ENCODE data around the gene HSD3B1.

The HSD3B1 gene

GRCh38 chr1:119506941-119507340, at the start of gene HSD3B1:
Gene HSD3B1 (plus strand): TSS chr1:119507210. CDS start chr1:119507477, 267 bp downstream.
- no peak for ATAC-seq (replicated peaks; ENCODE audit: extremely low read depth, poor library complexity, severe bottlenecking)
- Mint-ChIP-seq H3K36me3 (ENCODE audit: insufficient read depth) (no peaks in the 10 kb centered on the region), H3K27me3 (peaks cover 7% of the 10 kb centered on the region), H3K4me1 (no peaks in the 10 kb centered on the region), H3K4me3 (no peak within 1 kb of the TSS), H3K9me3 (no peaks in the 10 kb centered on the region), H3K27ac (ENCODE audit: low read depth) (no peak within 1 kb of the TSS)
- DNase-seq (ENCODE audit: low spot score in 2 of 2) = no peak

- no peak overlapping the region for H3K4me3 Mint-ChIP-seq
- ATAC-seq (replicated peaks; ENCODE audit: extremely low read depth, poor library complexity, severe bottlenecking) (no peak), DNase-seq (ENCODE audit: low spot score in 2 of 2) (no peak)
- H3K36me3 Mint-ChIP-seq (ENCODE audit: insufficient read depth) = no peaks in the 10 kb centered on the region
- no peaks in the 10 kb centered on the region for H3K9me3 Mint-ChIP-seq
- H3K27me3 Mint-ChIP-seq = no peaks in the 10 kb centered on the region
- H3K4me1 Mint-ChIP-seq = no peaks in the 10 kb centered on the region
- H3K27ac Mint-ChIP-seq (ENCODE audit: low read depth) = no peak overlapping the region
These were observed 44.0 kb upstream of the HSD3B1 start for GRCh38 chr1:119462964-119463363.

- no peak for DNase-seq (ENCODE audit: low spot score in 2 of 2)
- Mint-ChIP-seq H3K27ac (ENCODE audit: low read depth) (no peak overlapping the region), H3K4me1 (no peaks in the 10 kb centered on the region), H3K27me3 (no peaks in the 10 kb centered on the region), H3K9me3 (no peaks in the 10 kb centered on the region), H3K36me3 (ENCODE audit: insufficient read depth) (no peaks in the 10 kb centered on the region), H3K4me3 (no peak overlapping the region)
- no peak for ATAC-seq (replicated peaks; ENCODE audit: extremely low read depth, poor library complexity, severe bottlenecking)
These were observed 43.4 kb upstream of the HSD3B1 start for GRCh38 chr1:119463569-119463968.

- H3K9me3 Mint-ChIP-seq = no peaks in the 10 kb centered on the region
- no peaks in the 10 kb centered on the region for H3K27me3 Mint-ChIP-seq
- H3K4me3 Mint-ChIP-seq = no peak overlapping the region
- no peaks in the 10 kb centered on the region for H3K4me1 Mint-ChIP-seq
- no peak overlapping the region for H3K27ac Mint-ChIP-seq (ENCODE audit: low read depth)
- no peaks in the 10 kb centered on the region for H3K36me3 Mint-ChIP-seq (ENCODE audit: insufficient read depth)
- ATAC-seq (replicated peaks; ENCODE audit: extremely low read depth, poor library complexity, severe bottlenecking) = no peak
- no peak for DNase-seq (ENCODE audit: low spot score in 2 of 2)
These were observed 40.6 kb upstream of the HSD3B1 start for GRCh38 chr1:119466445-119466844.

- Mint-ChIP-seq H3K27ac (ENCODE audit: low read depth) (no peak overlapping the region), H3K4me1 (no peaks in the 10 kb centered on the region), H3K36me3 (ENCODE audit: insufficient read depth) (no peaks in the 10 kb centered on the region), H3K27me3 (no peaks in the 10 kb centered on the region), H3K9me3 (no peaks in the 10 kb centered on the region), H3K4me3 (no peak overlapping the region)
- ATAC-seq (replicated peaks; ENCODE audit: extremely low read depth, poor library complexity, severe bottlenecking) (no peak), DNase-seq (ENCODE audit: low spot score in 2 of 2) (no peak)
These were observed 39.8 kb upstream of the HSD3B1 start for GRCh38 chr1:119467219-119467618.

- Mint-ChIP-seq H3K27me3 (no peaks in the 10 kb centered on the region), H3K4me1 (no peaks in the 10 kb centered on the region), H3K4me3 (no peak overlapping the region), H3K9me3 (no peaks in the 10 kb centered on the region), H3K27ac (ENCODE audit: low read depth) (no peak overlapping the region), H3K36me3 (ENCODE audit: insufficient read depth) (no peaks in the 10 kb centered on the region)
- DNase-seq (ENCODE audit: low spot score in 2 of 2) (no peak), ATAC-seq (replicated peaks; ENCODE audit: extremely low read depth, poor library complexity, severe bottlenecking) (no peak)
These were observed 38.9 kb upstream of the HSD3B1 start for GRCh38 chr1:119467857-119468668.

GRCh38 chr1:119469741-119470140, 37.3 kb upstream of the HSD3B1 start:
- no peaks in the 10 kb centered on the region for H3K9me3 Mint-ChIP-seq
- no peaks in the 10 kb centered on the region for H3K27me3 Mint-ChIP-seq
- H3K27ac Mint-ChIP-seq (ENCODE audit: low read depth) = no peak overlapping the region
- ATAC-seq (replicated peaks; ENCODE audit: extremely low read depth, poor library complexity, severe bottlenecking) = no peak
- no peaks in the 10 kb centered on the region for H3K36me3 Mint-ChIP-seq (ENCODE audit: insufficient read depth)
- DNase-seq (ENCODE audit: low spot score in 2 of 2) = no peak
- H3K4me3 Mint-ChIP-seq = no peak overlapping the region
- no peaks in the 10 kb centered on the region for H3K4me1 Mint-ChIP-seq

GRCh38 chr1:119470377-119470776, 36.6 kb upstream of the HSD3B1 start:
- H3K4me3 Mint-ChIP-seq = no peak overlapping the region
- H3K27me3 Mint-ChIP-seq = no peaks in the 10 kb centered on the region
- ATAC-seq (replicated peaks; ENCODE audit: extremely low read depth, poor library complexity, severe bottlenecking) = no peak
- H3K36me3 Mint-ChIP-seq (ENCODE audit: insufficient read depth) = no peaks in the 10 kb centered on the region
- no peaks in the 10 kb centered on the region for H3K9me3 Mint-ChIP-seq
- no peaks in the 10 kb centered on the region for H3K4me1 Mint-ChIP-seq
- no peak for DNase-seq (ENCODE audit: low spot score in 2 of 2)
- H3K27ac Mint-ChIP-seq (ENCODE audit: low read depth) = no peak overlapping the region

- Mint-ChIP-seq H3K4me1 (no peaks in the 10 kb centered on the region), H3K9me3 (no peaks in the 10 kb centered on the region), H3K27me3 (no peaks in the 10 kb centered on the region), H3K4me3 (no peak overlapping the region), H3K27ac (ENCODE audit: low read depth) (no peak overlapping the region), H3K36me3 (ENCODE audit: insufficient read depth) (no peaks in the 10 kb centered on the region)
- DNase-seq (ENCODE audit: low spot score in 2 of 2) (no peak), ATAC-seq (replicated peaks; ENCODE audit: extremely low read depth, poor library complexity, severe bottlenecking) (no peak)
These were observed 36.1 kb upstream of the HSD3B1 start for GRCh38 chr1:119470958-119471357.

- Mint-ChIP-seq H3K4me3 (no peak overlapping the region), H3K4me1 (no peaks in the 10 kb centered on the region), H3K27ac (ENCODE audit: low read depth) (no peak overlapping the region), H3K27me3 (no peaks in the 10 kb centered on the region), H3K9me3 (no peaks in the 10 kb centered on the region), H3K36me3 (ENCODE audit: insufficient read depth) (no peaks in the 10 kb centered on the region)
- ATAC-seq (replicated peaks; ENCODE audit: extremely low read depth, poor library complexity, severe bottlenecking) (no peak), DNase-seq (ENCODE audit: low spot score in 2 of 2) (no peak)
These were observed 35.4 kb upstream of the HSD3B1 start for GRCh38 chr1:119471566-119471965.

GRCh38 chr1:119472080-119472818, 34.8 kb upstream of the HSD3B1 start:
- H3K27ac Mint-ChIP-seq (ENCODE audit: low read depth) = no peak overlapping the region
- H3K27me3 Mint-ChIP-seq = no peaks in the 10 kb centered on the region
- H3K9me3 Mint-ChIP-seq = no peaks in the 10 kb centered on the region
- H3K36me3 Mint-ChIP-seq (ENCODE audit: insufficient read depth) = no peaks in the 10 kb centered on the region
- H3K4me1 Mint-ChIP-seq = no peaks in the 10 kb centered on the region
- no peak overlapping the region for H3K4me3 Mint-ChIP-seq
- DNase-seq (ENCODE audit: low spot score in 2 of 2) (no peak), ATAC-seq (replicated peaks; ENCODE audit: extremely low read depth, poor library complexity, severe bottlenecking) (no peak)

- no peak overlapping the region for H3K27ac Mint-ChIP-seq (ENCODE audit: low read depth)
- H3K36me3 Mint-ChIP-seq (ENCODE audit: insufficient read depth) = no peaks in the 10 kb centered on the region
- H3K4me1 Mint-ChIP-seq = no peaks in the 10 kb centered on the region
- H3K27me3 Mint-ChIP-seq = no peaks in the 10 kb centered on the region
- DNase-seq (ENCODE audit: low spot score in 2 of 2) (no peak), ATAC-seq (replicated peaks; ENCODE audit: extremely low read depth, poor library complexity, severe bottlenecking) (no peak)
- H3K4me3 Mint-ChIP-seq = no peak overlapping the region
- H3K9me3 Mint-ChIP-seq = no peaks in the 10 kb centered on the region
These were observed 34.2 kb upstream of the HSD3B1 start for GRCh38 chr1:119472819-119473175.

- Mint-ChIP-seq H3K4me3 (no peak overlapping the region), H3K4me1 (no peaks in the 10 kb centered on the region), H3K9me3 (no peaks in the 10 kb centered on the region), H3K27me3 (no peaks in the 10 kb centered on the region), H3K36me3 (ENCODE audit: insufficient read depth) (no peaks in the 10 kb centered on the region), H3K27ac (ENCODE audit: low read depth) (no peak overlapping the region)
- DNase-seq (ENCODE audit: low spot score in 2 of 2) = no peak
- no peak for ATAC-seq (replicated peaks; ENCODE audit: extremely low read depth, poor library complexity, severe bottlenecking)
These were observed 31.1 kb upstream of the HSD3B1 start for GRCh38 chr1:119475866-119476439.

Measured in central memory CD8-positive, alpha-beta T cell (primary cell).